Neural progenitor cell (in vitro differentiated cells): ENCODE data around the gene ODF2.

ENCODE experiments used
- EZH2 ChIP-seq: fragments of 200-600 bp; sonication (generic); IDR thresholded peaks from 2 replicates; pipeline ENCODE4 v1.6.1; 2017; ENCODE audit warnings: antibody characterized with exemption, mild to moderate bottlenecking, moderate library complexity
- EZH2phosphoT487 ChIP-seq: fragments of 200-600 bp; sonication (generic); IDR thresholded peaks from 2 replicates; pipeline ENCODE4 v1.6.1; 2017; ENCODE audit warnings: antibody characterized with exemption
- TF ChIP-seq, protein P1 (sequence below): fragments of 200-600 bp; sonication (generic); IDR thresholded peaks from 2 replicates; pipeline ENCODE4 v1.5.1; 2017; ENCODE audit warnings: antibody characterized with exemption, mild to moderate bottlenecking

DNA sequence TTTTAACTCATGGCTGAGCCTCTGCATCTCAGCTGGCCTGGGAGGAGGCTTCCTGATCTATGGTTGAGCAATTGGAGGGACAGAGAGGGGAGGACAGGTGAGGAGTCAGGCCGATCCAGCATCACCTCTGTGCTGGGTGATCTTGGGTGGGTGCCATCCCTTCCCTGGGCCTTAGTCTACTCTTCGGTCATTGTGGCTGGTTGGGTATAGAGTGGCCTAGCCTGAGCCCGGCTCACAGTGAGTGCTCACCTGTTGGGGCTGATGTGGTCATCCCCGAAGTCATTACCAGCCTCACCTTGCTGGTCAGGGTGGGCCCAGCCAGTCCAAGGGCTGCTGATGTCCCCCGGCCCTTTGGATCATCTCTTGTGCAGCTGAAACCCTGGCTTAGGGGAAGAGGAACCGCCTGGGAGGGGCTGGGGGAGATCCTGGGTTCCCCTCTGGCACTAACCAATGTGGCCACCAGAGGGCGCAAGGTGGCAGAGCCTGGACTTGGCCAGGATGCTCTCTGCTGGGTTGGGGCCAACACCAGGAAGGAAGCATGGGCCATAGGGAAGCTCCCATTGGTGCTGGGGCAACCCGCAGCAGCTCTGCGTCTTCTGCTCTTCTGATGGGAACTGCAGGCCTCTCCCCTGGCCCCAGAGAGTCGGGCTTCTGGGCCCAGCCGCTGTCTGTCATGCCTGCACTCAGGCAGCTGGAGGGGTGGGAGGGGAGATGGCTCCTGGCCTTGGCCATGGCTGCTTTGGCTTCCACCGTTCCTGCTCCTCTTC lies 17.3 kb upstream of the ODF2 start:
- TF ChIP-seq EZH2, result no peak
- TF ChIP-seq, protein P1, sequence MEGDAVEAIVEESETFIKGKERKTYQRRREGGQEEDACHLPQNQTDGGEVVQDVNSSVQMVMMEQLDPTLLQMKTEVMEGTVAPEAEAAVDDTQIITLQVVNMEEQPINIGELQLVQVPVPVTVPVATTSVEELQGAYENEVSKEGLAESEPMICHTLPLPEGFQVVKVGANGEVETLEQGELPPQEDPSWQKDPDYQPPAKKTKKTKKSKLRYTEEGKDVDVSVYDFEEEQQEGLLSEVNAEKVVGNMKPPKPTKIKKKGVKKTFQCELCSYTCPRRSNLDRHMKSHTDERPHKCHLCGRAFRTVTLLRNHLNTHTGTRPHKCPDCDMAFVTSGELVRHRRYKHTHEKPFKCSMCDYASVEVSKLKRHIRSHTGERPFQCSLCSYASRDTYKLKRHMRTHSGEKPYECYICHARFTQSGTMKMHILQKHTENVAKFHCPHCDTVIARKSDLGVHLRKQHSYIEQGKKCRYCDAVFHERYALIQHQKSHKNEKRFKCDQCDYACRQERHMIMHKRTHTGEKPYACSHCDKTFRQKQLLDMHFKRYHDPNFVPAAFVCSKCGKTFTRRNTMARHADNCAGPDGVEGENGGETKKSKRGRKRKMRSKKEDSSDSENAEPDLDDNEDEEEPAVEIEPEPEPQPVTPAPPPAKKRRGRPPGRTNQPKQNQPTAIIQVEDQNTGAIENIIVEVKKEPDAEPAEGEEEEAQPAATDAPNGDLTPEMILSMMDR, result peak; percentile 88
- no peak for TF ChIP-seq EZH2phosphoT487
